Glomerular endothelial cell (primary cell): ENCODE measurements around the gene VTI1B. TPM values are rescaled to one million over a fixed set of nuclear protein-coding genes. Genes with fewer than 3 reads are reported as not detected.

ENCODE experiments used
- total RNA-seq: library from RNA; depleted of rRNA; stranded (reverse); fragments of >200 nt; gene quantifications from 2 replicates; pipeline ENCODE4 v1.2.3, GENCODE V29; 2015

VTI1B gene
- total RNA-seq, 1 donor from 2014 or later, result 50.7 TPM

Other genes with a start within 250 kb of the VTI1B start
- gene TMEM229B, start 185.9 kb downstream of the VTI1B start, total RNA-seq, result 1.6 and 2.9 TPM in 2 replicates
- 0.93 and 1.8 TPM in 2 replicates for gene PLEKHH1, start 141.3 kb downstream of the VTI1B start, total RNA-seq
- gene PIGH, start 74.4 kb downstream of the VTI1B start, total RNA-seq, result 11.3 and 16.5 TPM in 2 replicates
- gene ARG2, start 54.7 kb downstream of the VTI1B start, total RNA-seq, result 7.1 and 17.0 TPM in 2 replicates
- 65.3 and 74.7 TPM in 2 replicates for gene RDH11, start 21.1 kb upstream of the VTI1B start, total RNA-seq
- not detected in 2 replicates for gene RDH12, start 27.3 kb upstream of the VTI1B start, total RNA-seq
- 18.8 and 34.1 TPM in 2 replicates for gene ZFYVE26, start 142.0 kb upstream of the VTI1B start, total RNA-seq
- 4.6 and 9.7 TPM in 2 replicates for gene RAD51B, start 145.1 kb upstream of the VTI1B start, total RNA-seq